Esophagus muscularis mucosa (tissue), 3 donors: ENCODE data around the gene ADGRG1.

Experiments
- CTCF ChIP-seq, 3 experiments: fragments of 200-600 bp in 2 of 3; fragments of 450-650 bp in 1 of 3; sonication (generic) in 2 of 3; IDR thresholded peaks; one replicate each; pipeline ENCODE4 v1.5.1; 2017 to 2019; ENCODE audit warnings: antibody characterized with exemption in 3 of 3, mild to moderate bottlenecking in 2 of 3, moderate library complexity in 1 of 3
- POLR2A ChIP-seq: fragments of 450-650 bp; IDR thresholded peaks from one replicate; pipeline ENCODE4 v1.6.1; 2017; ENCODE audit warnings: antibody characterized with exemption, moderate library complexity, mild to moderate bottlenecking, low read depth

- TF ChIP-seq CTCF (IDR thresholded peaks at IDR 0.05) = no peak
- no peak for TF ChIP-seq POLR2A
These were observed 12.2 kb upstream of the ADGRG1 start for GRCh38 chr16:57616241-57616640.
